Retinal pigment epithelial cell (primary cell): Measurements from ENCODE around the gene SART3.

Source experiments
- DNase-seq: peaks from one replicate; pipeline ENCODE4 v3.0.0-alpha.2; 2010; ENCODE audit warnings: low read depth
- H3K4me3 ChIP-seq: 2 replicates; pipeline ENCODE4 v1.5.1; 2011; ENCODE audit warnings: mild to moderate bottlenecking, low read length, control low read depth, moderate library complexity
- TF ChIP-seq, protein P1 (sequence below): conservative IDR thresholded peaks from 2 replicates; pipeline ENCODE4 v1.5.1; 2011; ENCODE audit warnings: low read depth, low read length, control low read depth, inconsistent platforms

SART3 gene

DNA sequence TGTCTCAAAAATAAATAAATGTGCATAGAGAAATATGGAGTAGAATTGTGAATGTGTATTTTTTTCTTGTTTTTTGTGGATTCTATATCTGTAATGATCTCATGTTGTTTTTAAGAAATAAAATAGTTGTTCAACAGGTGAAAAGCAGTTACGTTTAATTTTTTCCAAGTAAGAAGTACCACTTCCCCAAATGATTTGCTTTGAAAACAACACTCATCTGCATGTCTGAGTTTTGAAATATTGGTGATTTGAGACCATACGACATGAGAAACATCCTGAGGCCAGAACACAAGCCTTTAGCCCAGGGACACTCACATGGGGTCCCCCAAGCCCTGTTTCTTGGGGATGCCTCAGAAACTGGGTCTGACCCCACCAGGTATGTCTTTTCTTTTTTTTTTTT, 50.1 kb downstream of the SART3 start:
- TF ChIP-seq, protein P1, sequence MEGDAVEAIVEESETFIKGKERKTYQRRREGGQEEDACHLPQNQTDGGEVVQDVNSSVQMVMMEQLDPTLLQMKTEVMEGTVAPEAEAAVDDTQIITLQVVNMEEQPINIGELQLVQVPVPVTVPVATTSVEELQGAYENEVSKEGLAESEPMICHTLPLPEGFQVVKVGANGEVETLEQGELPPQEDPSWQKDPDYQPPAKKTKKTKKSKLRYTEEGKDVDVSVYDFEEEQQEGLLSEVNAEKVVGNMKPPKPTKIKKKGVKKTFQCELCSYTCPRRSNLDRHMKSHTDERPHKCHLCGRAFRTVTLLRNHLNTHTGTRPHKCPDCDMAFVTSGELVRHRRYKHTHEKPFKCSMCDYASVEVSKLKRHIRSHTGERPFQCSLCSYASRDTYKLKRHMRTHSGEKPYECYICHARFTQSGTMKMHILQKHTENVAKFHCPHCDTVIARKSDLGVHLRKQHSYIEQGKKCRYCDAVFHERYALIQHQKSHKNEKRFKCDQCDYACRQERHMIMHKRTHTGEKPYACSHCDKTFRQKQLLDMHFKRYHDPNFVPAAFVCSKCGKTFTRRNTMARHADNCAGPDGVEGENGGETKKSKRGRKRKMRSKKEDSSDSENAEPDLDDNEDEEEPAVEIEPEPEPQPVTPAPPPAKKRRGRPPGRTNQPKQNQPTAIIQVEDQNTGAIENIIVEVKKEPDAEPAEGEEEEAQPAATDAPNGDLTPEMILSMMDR: no peak
- H3K4me3 ChIP-seq: no peak overlapping the region
- no peak for DNase-seq

DNA sequence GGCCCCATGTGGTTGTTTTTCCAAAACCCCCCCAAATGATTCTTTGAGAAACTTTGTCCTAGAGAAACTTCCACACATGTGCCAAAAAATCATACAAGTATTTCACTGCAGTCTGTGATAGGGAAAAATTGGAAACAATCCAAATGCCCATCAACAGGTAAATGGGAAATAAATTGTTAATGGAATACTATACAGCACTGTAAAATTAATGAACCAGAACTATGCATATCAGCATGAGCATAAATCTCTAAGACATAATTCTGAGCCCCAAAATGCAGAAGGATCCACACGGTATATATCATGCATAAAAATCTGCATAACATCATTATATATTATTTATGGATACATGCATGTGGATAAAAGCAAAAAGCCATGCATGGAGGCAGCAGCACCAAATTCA, 51.2 kb downstream of the SART3 start:
- TF ChIP-seq, protein P1: no peak
- H3K4me3 ChIP-seq: no peak overlapping the region
- no peak for DNase-seq

DNA sequence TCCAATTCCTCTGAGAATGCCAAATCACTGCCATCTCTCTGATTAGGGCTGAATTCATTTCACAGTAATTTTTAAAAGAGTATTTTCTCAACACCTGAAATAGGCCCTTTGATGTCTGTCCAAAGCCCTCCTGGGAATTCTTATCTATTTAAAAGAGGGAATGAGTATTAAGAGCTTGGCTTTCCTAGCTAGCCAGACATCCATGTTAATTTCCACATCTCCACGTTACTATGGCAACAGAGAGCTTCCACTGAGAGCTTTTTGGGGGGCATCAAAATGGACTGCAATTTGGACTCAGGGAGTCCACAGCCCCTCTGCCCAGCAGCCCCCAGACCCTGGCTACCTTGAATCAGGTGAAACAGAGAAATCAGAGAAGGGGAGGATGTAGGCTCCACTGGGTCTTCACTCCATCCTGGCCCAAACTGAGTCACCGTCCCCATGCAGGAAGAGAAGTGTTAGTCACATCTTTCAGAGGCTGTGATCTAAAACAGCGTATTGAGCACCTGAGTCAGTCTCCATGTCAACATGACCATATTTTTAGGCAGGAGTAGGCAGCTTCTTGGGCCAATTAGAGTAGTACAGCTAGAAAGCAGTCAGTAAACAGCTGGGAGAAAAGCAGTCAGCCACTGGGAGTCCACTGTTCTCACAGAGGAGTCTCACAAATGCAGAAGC, 52.9 kb downstream of the SART3 start:
- no peak overlapping the region for H3K4me3 ChIP-seq
- DNase-seq: no peak
- TF ChIP-seq, protein P1: no peak

DNA sequence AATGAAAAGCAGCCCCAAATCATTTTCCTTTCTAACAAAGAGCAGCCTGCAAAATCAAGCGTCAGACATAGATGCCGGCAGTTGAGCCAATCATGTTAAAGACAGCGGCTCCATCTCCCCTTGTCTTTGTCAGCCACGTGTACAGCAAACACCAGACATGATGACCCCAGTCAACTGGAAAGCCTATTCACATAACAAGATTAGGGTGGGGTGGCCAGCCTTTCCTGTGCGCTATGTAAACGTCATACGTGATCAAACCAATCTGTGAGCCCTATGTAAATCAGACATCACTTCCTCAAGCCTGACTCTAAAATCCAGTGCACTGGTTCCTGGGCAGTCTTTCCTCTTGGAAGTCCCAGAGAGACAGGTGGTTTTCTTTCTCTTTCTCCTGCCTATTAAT, 55.8 kb downstream of the SART3 start:
- DNase-seq: no peak
- no peak overlapping the region for H3K4me3 ChIP-seq
- TF ChIP-seq, protein P1: no peak

DNA sequence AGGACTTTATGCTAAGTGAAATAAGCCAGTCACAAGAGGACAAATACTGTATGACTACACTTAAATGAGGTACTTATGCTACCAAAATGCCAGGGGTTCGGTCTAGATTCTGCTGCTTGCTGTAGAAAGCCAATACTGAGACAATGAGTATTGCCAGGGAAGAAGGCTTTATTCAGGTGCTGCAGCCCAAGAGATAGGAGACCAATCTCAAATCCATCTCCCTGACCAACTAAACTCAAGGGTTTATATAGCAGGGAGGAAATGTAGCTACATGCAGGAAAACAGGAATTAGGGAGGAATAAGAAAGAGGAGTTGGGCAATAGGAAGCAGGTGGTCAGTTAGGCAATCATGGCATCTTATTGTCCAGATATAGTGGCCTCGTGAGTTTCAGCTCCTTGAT, 58.1 kb downstream of the SART3 start:
- TF ChIP-seq, protein P1: no peak
- no peak overlapping the region for H3K4me3 ChIP-seq
- DNase-seq: no peak

DNA sequence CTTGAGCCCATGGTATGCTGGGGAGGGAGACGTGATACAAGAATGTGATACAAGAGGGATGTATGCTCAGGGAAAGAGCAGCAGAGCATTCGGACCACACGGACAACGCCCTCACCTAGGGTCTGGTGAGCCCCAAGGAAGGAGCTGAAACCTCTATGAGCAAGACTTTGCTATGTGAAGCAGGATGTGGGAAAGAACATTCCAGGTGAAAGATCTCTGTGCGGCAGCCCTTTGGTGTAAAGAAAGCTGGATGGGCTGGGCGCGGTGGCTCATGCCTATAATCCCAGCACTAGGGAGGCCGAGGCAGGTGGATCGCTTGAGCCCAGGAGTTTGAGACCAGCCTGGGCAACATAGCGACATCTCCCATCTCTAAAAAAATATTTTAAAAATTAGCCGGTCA, 62.8 kb downstream of the SART3 start:
- TF ChIP-seq, protein P1: no peak
- no peak overlapping the region for H3K4me3 ChIP-seq
- no peak for DNase-seq

DNA sequence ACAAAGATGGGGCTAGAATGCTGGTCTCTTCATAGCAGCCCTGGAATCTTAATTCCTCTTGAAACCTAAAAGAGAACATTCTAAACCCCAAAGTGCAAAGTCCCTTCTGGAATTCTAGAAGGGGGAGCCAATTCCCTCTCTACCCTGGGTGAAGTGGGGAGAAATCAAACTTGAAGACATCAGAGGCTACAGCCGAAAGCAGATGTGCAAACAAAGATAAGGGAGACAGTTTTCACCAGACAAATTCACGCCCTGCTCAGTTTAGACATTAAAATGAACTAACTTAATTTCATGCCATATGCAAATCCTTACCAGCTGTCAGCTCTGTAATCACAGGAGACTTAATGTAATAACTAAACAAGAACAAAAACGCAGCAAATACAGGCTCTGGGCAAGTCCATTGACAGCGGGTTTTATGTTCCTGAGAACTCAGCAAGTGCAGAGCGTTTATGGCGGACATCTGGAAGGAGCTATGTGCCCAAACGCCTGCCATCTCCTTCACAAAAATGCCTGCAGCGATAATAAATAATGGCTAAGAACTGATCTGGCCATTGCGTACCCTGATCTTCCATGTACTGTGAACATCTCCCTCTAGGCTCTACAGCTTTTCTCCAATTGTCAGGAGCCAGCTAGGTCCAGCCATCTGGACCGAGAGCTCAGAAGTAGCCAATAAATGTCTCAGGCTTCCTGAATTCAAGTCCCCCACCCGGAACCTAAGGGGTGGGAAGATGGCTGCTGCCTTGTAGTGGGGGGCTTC, 65.0 kb downstream of the SART3 start:
- TF ChIP-seq, protein P1: no peak
- no peak overlapping the region for H3K4me3 ChIP-seq
- DNase-seq: no peak
